ENCODE measurements around the gene BTRC. TPM values are rescaled to one million over a fixed set of nuclear protein-coding genes. Genes with fewer than 3 reads are reported as not detected.

Gene BTRC
- total RNA-seq, 3 donors from 2014 or later: 12.4 to 19.5 (median 16.0) TPM

GRCh38 chr10:101595591-101596433 lies 241.8 kb downstream of the BTRC start:
- no peaks in the 10 kb centered on the region for H3K4me1 ChIP-seq (ENCODE audit: low read depth)
- no peak for TF ChIP-seq CTCF (IDR thresholded peaks at IDR 0.05)
- H3K36me3 ChIP-seq (ENCODE audit: low read depth): no peaks in the 10 kb centered on the region
- intact Hi-C loops (cut with DNase I, micrococcal nuclease): loop anchor here in 1 of 2 donors (5.0 kb wide), 1 partner anchor 186 kb away; the partner anchor contains the start of gene NPM3
- peak; percentile 45 for ATAC-seq
- H3K9me3 ChIP-seq: no peaks in the 10 kb centered on the region
- H3K4me3 ChIP-seq: no peak overlapping the region
- DNase-seq: no peak

GRCh38 chr10:101597091-101597900 lies 243.3 kb downstream of the BTRC start:
- no peak for ATAC-seq
- DNase-seq: no peak

DNA sequence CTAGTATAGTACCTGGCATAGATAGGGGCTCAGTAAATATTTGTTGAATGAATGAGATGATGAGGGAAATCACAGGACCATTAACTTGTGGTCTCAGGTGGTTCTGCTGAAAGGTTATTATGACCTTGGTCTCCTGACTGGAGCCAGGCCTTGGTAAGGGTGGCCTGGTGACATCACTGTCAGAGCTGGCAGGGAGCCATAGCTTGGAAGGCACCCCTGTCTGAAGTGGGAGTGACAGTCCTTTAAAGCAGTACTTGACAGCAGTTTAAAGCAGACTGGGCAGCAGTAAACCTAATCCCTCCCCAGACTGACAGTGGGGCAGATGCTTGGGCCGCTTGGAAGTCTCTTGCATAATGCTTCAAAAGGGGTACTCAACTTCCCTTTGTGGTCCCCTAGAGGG lies 247.6 kb downstream of the BTRC start:
- TF ChIP-seq CTCF (IDR thresholded peaks at IDR 0.05): no peak
- no peak for DNase-seq
- ATAC-seq: no peak
- Histone ChIP-seq H3K36me3 (ENCODE audit: low read depth) (no peaks in the 10 kb centered on the region), H3K4me3 (no peak overlapping the region), H3K9me3 (no peaks in the 10 kb centered on the region), H3K4me1 (ENCODE audit: low read depth) (no peaks in the 10 kb centered on the region)
- intact Hi-C loops (cut with DNase I, micrococcal nuclease): loop anchor here in 1 of 2 donors (10.0 kb wide), 1 partner anchor 173 kb away; the partner anchor contains the start of gene FGF8

More at GRCh38 chr10:101597091-101597900, 243.3 kb downstream of the BTRC start:
- H3K9me3 ChIP-seq: no peaks in the 10 kb centered on the region
- intact Hi-C loops (cut with DNase I, micrococcal nuclease): loop anchor here in 1 of 2 donors (5.0 kb wide), 1 partner anchor 185 kb away; the partner anchor contains the start of gene NPM3
- H3K4me1 ChIP-seq (ENCODE audit: low read depth): no peaks in the 10 kb centered on the region
- TF ChIP-seq CTCF (IDR thresholded peaks at IDR 0.05): no peak
- no peak overlapping the region for H3K4me3 ChIP-seq
- H3K36me3 ChIP-seq (ENCODE audit: low read depth): no peaks in the 10 kb centered on the region

GRCh38 chr10:101602761-101603398 lies 248.9 kb downstream of the BTRC start:
- ATAC-seq: peak; percentile 91

More at GRCh38 chr10:101602761-101603398, 248.9 kb downstream of the BTRC start:
- Histone ChIP-seq H3K4me1 (ENCODE audit: low read depth) (no peaks in the 10 kb centered on the region), H3K9me3 (no peaks in the 10 kb centered on the region), H3K36me3 (ENCODE audit: low read depth) (no peaks in the 10 kb centered on the region), H3K4me3 (no peak overlapping the region)
- intact Hi-C loops (cut with DNase I, micrococcal nuclease): loop anchor here in 1 of 2 donors (10.0 kb wide), 1 partner anchor 172 kb away; the partner anchor contains the start of gene FGF8
- peak; percentile 64 for TF ChIP-seq CTCF (IDR thresholded peaks at IDR 0.05)
- DNase-seq: peak in 2 of 3 donors; percentile 73 to 78

Small RNA genes within 50 kb of the gene (microRNA-seq; reads per million reads assigned to microRNA genes)
- gene MIR3158-1: not detected
- gene MIR3158-2: not detected

Other genes with a start within 250 kb of the BTRC start
- 1 to 10 TPM in 1 of 3 donors, under 1 TPM in 1, not detected in 1; 0.93 to 1.0 TPM for gene TLX1, start 222.9 kb upstream of the BTRC start, total RNA-seq
- not detected for gene LBX1, start 124.7 kb upstream of the BTRC start, total RNA-seq
- 10 to 100 TPM; 27.2 to 36.1 (median 32.1) TPM for gene POLL, start 234.1 kb downstream of the BTRC start, total RNA-seq
- gene DPCD, start 234.2 kb downstream of the BTRC start, total RNA-seq: 10 to 100 TPM in 1 of 3 donors, 1 to 10 TPM in 2; 6.8 to 12.3 (median 9.9) TPM